HUES6 (cell line): ENCODE data around the gene SRC.
A peak's percentile ranks its signal among the peaks of the same experiment; 100 is the strongest.
"Not testable (repeated sequence)": the region's sequence is repeated elsewhere in the genome, so short reads cannot be mapped to it uniquely, and the experiment has no call there.

Source experiments
- H3K27ac ChIP-seq: 2 replicates; pipeline ENCODE4 v1.7.0; 2013; ENCODE audit warnings: low read depth, mild to moderate bottlenecking, low read length, inconsistent platforms
- H3K27me3 ChIP-seq: 2 replicates; pipeline ENCODE4 v1.6.1; 2013; ENCODE audit warnings: low read length; ENCODE audit not compliant: control insufficient read depth, insufficient read depth
- H3K36me3 ChIP-seq: 2 replicates; pipeline ENCODE4 v1.6.1; 2013; ENCODE audit warnings: low read length; ENCODE audit not compliant: control insufficient read depth, insufficient read depth
- H3K4me1 ChIP-seq: 2 replicates; pipeline ENCODE4 v1.6.1; 2013; ENCODE audit warnings: low read length; ENCODE audit not compliant: control insufficient read depth, insufficient read depth
- H3K4me3 ChIP-seq: 2 replicates; pipeline ENCODE4 v1.5.1; 2013; ENCODE audit warnings: low read depth, low read length
- H3K9ac ChIP-seq: one replicate; pipeline ENCODE4 v1.6.1; 2013; ENCODE audit warnings: mild to moderate bottlenecking, low read length
- H3K9me3 ChIP-seq: 2 replicates; pipeline ENCODE4 v1.6.1; 2013; ENCODE audit warnings: low read depth, low read length; ENCODE audit not compliant: control insufficient read depth, insufficient read depth

SRC gene

DNA sequence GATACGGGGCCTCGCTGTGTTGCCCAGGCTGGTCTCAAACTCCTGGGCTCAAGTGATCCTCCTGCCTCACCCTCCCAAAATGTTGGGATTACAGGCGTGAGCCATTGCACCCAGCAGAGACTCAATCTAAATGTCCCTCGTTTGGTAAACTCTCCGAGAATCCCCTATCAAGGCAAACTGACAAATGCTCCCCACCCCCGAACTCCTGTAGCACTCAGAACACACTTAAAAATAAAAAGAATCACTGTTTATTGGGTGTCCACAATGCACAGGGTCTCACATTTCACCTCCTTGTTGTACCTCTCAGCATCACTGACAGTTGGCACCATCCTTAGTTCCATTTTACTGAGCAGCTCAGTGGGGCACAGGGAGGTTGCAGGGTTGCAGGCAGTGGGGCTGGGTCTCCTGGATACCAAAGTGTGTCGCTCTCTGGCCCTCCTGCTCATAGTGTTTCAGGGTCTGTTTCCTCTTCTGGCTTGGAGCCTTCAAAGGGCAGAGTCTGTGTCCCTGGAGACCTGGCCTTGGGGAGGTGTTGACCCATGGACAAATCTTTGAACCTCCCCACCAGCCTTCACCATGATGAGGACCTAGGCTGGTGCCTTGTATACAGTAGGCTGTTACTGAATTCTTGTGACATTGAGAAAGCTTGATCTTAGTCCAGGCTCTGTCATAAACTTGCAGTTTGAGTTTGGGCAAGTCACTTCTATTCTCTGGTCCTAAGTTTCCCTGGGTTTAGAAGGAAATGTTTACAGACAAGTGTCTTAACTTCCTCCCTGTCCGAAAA lies 8.5 kb upstream of the SRC start:
- peak overlapping the region; percentile 54 for H3K9ac ChIP-seq
- H3K4me3 ChIP-seq, result no peak overlapping the region
- peaks cover 17% of the 10 kb centered on the region; the same call in 1 of the 2 replicates for H3K4me1 ChIP-seq
- no peaks in the 10 kb centered on the region for H3K27me3 ChIP-seq
- H3K27ac ChIP-seq, result no peak overlapping the region; the same call in 1 of the 2 replicates
- H3K36me3 ChIP-seq, result no peaks in the 10 kb centered on the region
- no peaks in the 10 kb centered on the region for H3K9me3 ChIP-seq

DNA sequence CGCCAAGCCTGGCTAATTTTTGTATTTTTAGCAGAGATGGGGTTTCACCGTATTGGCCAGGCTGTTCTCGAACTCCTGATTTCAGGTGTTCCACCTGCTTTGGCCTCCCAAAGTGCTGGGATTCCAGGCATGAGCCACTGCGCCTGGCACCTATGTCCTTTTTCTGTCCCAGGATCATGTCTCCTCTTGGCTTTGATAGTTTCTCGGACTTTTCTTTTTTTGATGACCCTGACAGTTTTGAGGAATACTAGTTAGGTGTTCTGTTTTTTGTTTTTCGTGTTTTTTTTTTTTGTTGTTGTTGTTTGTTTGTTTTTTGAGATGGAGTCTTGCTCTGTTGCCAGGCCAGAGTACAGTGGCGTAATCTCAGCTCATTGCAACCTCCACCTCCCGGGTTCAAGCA lies 7.6 kb upstream of the SRC start:
- not testable (repeated sequence) for H3K4me3 ChIP-seq

DNA sequence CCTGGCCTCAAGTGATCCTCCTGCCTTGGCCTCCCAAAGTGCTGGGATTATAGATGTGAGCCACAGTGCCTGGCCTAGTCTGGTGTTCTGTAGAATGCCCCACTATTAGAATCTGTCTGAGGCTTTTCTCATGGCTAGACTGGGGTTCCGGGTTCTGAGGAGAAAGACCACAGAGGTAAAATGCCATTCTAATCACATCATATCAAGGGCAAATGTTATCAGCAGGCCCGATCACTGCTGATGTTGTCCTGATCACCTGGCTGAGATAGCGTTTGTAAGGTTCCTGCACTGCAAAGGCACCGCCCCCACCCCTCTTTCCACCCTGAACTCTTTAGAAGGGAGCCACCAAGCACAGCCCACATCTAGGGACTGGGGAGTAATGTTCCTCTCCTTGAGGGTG lies 6.7 kb upstream of the SRC start:
- Histone ChIP-seq H3K9ac (no peak overlapping the region), H3K4me3 (no peak overlapping the region), H3K4me1 (peaks cover 16% of the 10 kb centered on the region; the same call in 1 of the 2 replicates)

More for the DNA sequence above, 7.6 kb upstream of the SRC start:
- H3K36me3 ChIP-seq, H3K9ac ChIP-seq, H3K27ac ChIP-seq, H3K9me3 ChIP-seq, H3K27me3 ChIP-seq: not testable (repeated sequence)
- peaks cover 16% of the 10 kb centered on the region; the same call in 1 of the 2 replicates for H3K4me1 ChIP-seq

DNA sequence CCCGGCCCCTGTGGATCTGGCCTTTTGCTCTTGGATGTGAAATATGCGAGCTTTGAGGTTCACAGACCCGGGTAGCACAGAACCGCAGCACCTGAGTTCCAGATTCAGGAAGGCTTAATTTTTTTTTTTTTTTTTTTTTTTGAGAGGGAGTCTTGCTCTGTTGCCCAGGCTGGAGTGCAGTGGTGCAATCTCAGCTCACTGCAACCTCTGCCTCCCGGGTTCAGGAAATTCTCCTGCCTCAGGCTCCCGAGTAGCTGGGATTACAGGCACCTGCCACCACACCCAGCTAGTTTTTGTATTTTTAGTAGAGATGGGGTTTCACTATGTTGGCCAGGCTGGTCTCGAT lies 6.2 kb upstream of the SRC start:
- H3K9me3 ChIP-seq, H3K36me3 ChIP-seq, H3K27ac ChIP-seq, H3K4me3 ChIP-seq, H3K9ac ChIP-seq, H3K27me3 ChIP-seq: not testable (repeated sequence)
- H3K4me1 ChIP-seq, result peaks cover 21% of the 10 kb centered on the region; the same call in 1 of the 2 replicates

More for the DNA sequence above, 6.7 kb upstream of the SRC start:
- Histone ChIP-seq H3K27me3 (no peaks in the 10 kb centered on the region), H3K9me3 (no peaks in the 10 kb centered on the region), H3K27ac (no peak overlapping the region), H3K36me3 (no peaks in the 10 kb centered on the region)

DNA sequence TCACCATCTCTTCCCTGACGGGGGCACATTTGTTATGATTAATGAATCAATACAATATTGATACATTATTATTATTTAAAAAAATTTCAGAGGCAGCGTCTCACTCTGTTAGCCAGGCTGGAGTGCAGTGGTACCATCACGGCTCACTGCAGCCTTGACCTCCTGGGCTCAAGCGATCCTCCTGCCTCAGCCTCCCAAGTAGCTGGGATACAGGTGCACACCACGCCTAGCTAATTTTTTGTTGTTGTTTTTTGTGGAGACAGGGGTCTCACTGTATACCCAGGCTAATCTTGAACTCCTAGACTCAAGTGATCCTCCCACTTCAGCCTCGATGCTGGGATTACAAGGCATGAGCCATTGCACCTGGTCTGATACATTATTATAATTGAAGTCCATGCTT lies 4.9 kb upstream of the SRC start:
- no peaks in the 10 kb centered on the region for H3K27me3 ChIP-seq
- H3K4me1 ChIP-seq, result peaks cover 29% of the 10 kb centered on the region; the same call in 1 of the 2 replicates
- H3K9me3 ChIP-seq, result no peaks in the 10 kb centered on the region
- H3K9ac ChIP-seq, result no peak overlapping the region
- H3K4me3 ChIP-seq, result no peak overlapping the region
- no peaks in the 10 kb centered on the region for H3K36me3 ChIP-seq
- no peak overlapping the region for H3K27ac ChIP-seq

DNA sequence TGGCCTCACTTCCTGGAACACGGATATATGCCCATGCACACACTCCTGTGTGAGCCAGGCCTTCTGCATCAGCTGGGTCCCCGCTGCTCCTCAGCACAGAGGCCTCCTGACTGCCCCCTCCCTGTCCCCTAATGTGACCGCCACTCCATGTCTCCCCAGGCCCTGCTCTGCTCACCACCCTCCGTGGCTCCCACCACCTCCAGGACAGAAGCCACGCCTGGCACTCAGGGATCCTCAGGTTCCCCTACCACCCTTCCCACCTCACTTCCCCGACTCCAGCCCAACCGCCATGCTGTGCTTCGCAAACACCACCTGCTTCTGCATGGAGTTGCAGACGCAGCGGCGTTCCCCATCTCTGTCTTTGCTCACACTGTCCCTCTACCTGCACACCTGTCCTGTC lies 4.3 kb upstream of the SRC start:
- Histone ChIP-seq H3K4me3 (no peak overlapping the region), H3K9ac (no peak overlapping the region), H3K27ac (no peak overlapping the region), H3K4me1 (peaks cover 29% of the 10 kb centered on the region; the same call in 1 of the 2 replicates), H3K36me3 (no peaks in the 10 kb centered on the region), H3K27me3 (no peaks in the 10 kb centered on the region), H3K9me3 (no peaks in the 10 kb centered on the region)

DNA sequence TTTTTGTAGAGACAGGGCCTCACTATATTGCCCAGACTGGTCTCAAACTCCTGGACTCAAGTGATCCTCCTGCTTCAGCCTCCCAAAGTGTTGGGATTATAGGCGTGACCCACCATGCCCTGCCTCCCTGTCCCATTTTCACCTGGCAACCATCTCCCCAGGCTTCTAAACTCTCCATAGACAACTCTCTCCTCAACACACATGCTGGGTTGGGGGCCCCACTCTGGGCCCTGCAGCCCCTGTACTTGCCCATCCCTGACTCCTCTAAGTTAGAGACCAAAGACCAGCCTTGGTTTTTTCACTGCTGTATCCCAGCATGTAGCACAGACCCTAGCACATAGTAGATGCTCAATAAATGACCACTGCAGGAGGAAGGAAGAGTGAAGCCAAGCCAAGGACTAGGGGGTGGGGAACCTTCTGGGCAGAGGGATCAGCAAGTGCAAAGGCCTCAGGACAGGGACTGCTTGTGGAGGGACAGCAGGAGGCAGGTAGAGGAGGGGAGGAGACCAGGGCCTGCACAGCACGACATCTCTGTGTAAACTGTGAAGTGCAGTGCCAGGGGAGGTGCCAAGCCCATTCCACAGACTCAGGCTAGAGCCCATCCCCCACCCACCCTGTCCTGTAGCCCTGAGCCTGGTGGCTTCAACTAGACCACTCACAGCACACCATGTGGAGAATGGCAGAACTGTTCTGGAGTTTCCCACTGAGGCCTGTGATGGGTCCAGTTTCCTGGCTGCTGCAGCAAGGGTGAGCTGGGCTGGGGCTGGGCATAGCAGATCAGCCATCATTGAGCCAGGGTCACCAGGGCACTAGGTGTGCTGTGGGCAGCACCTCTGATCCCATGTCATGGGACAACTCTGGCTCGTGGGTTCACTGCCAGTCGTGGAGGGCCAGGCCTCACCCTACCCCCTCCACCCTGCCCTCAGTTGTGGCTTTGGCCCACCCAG lies 3.4 kb upstream of the SRC start:
- Histone ChIP-seq H3K36me3 (peaks cover 2% of the 10 kb centered on the region; the same call in 1 of the 2 replicates), H3K4me1 (peaks cover 29% of the 10 kb centered on the region; the same call in 1 of the 2 replicates), H3K9ac (no peak overlapping the region), H3K27ac (no peak overlapping the region), H3K4me3 (no peak overlapping the region), H3K27me3 (no peaks in the 10 kb centered on the region), H3K9me3 (no peaks in the 10 kb centered on the region)

DNA sequence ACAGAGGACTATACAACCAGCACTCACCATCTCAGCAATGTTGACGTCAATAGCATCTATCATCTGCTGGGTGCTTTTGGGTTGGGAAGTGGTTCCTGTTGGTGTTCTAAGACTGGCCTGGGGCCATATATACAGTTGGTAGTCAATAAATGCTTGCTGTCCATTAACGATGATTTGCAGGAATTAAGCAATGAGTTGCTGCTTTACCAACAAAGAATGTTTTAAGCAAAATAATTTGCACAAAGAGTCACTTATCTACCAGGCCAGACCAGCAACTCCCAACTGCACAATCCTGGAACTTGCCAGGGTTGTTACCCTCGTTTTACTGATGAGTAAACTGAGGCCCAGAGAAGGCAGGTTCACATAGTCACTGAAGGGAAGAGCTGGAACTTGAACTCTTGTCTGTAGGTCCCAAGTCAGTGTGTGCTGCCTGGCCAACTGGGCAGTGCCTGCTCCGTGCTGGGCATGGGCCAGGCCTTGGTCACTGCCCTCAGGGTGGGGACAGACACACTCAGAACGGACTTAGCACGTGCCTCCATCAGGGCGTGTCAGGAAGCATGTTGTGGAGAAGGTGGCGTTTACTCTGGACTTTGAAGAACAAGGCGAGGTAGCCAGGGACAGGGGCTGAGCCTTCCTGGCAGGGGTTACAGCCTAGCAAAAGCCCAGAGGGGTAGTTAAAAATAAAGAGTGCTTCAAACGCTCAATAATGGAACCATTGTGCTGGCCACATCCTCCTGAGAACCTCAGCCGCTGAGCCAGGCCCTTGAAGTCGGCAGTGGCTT lies 2.5 kb upstream of the SRC start:
- Histone ChIP-seq H3K36me3 (peaks cover 11% of the 10 kb centered on the region; the same call in 1 of the 2 replicates), H3K9ac (no peak overlapping the region), H3K9me3 (no peaks in the 10 kb centered on the region), H3K27me3 (no peaks in the 10 kb centered on the region), H3K27ac (no peak overlapping the region), H3K4me1 (peaks cover 31% of the 10 kb centered on the region; the same call in 1 of the 2 replicates), H3K4me3 (no peak overlapping the region)

DNA sequence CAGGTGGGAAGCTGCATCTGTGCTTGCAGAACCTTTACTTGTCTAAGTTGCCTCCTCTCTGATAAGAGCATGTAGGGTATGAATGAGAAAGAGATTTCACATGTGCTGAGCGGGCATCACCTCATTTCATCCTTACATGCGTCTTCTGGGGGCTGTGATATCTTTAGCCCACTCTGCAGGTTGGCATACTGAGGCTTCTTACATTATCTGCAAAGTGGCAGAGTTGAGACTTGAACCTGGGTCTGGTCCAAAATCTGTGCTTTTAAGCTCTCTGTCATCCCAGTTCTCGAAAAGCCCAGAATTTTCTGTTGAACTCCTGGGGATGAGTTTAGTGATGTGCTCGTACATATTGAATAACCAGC lies 2.0 kb upstream of the SRC start:
- Histone ChIP-seq H3K27ac (no peak overlapping the region), H3K9me3 (no peaks in the 10 kb centered on the region)

DNA sequence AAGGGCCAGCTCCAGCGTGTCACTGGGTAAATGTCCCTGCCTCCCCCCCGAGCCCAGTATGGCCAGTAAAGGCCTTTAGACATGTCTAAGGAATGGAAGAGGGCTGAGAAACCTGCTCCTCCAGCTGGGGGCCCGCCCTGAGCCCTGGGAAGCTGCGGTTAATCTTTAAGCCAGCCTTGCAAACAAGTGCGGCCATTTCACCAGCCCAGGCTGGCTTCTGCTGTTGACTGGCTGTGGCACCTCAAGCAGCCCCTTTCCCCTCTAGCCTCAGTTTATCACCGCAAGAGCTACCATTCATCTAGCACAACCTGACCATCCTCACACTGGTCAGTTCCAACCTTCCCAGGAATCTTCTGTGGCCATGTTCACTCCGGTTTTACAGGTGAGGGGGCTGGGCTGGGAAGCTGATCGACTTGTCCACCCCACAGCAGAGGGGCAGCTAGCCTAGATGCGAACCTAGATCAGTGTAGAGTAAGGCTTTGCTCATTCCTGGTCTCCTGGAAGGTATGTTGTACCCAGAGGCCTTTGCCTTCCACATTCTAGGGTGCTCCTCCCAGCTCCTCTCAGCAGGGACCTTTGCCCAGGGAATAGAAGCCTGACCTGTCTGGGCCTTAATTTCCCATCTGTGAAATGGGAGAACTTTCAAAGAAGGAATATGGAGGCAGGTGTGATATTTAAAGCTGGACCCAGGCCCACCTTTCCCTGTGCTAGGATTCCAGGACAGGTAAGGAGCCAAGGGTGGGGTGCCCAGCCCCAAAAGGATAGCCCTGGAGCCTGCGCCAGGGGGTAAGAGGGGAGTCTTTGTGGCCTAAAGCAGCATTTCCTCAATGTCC lies 1.2 kb upstream of the SRC start:
- peaks cover 37% of the 10 kb centered on the region for H3K4me1 ChIP-seq
- peaks cover 12% of the 10 kb centered on the region; the same call in 1 of the 2 replicates for H3K36me3 ChIP-seq
- H3K4me3 ChIP-seq, result peak overlapping the region; percentile 69; the same call in 1 of the 2 replicates
- H3K9me3 ChIP-seq, result no peaks in the 10 kb centered on the region
- H3K9ac ChIP-seq, result no peak overlapping the region
- no peaks in the 10 kb centered on the region for H3K27me3 ChIP-seq
- H3K27ac ChIP-seq, result no peak overlapping the region

More for the DNA sequence above, 2.0 kb upstream of the SRC start:
- Histone ChIP-seq H3K4me1 (peaks cover 31% of the 10 kb centered on the region; the same call in 1 of the 2 replicates), H3K36me3 (peaks cover 12% of the 10 kb centered on the region; the same call in 1 of the 2 replicates), H3K27me3 (no peaks in the 10 kb centered on the region), H3K9ac (no peak overlapping the region), H3K4me3 (no peak overlapping the region)
